HTERT RPE-1 (cell line): ENCODE measurements around the gene RNU6-1.

Experiments used
- in situ Hi-C: fragments of 300-500 bp; cut with MboI; formaldehyde crosslinking; loops from 4 replicates; pipeline ENCODE4 v1.14.3; 2020; ENCODE audit warnings: low sequenced_read_pairs

The RNU6-1 gene

DNA sequence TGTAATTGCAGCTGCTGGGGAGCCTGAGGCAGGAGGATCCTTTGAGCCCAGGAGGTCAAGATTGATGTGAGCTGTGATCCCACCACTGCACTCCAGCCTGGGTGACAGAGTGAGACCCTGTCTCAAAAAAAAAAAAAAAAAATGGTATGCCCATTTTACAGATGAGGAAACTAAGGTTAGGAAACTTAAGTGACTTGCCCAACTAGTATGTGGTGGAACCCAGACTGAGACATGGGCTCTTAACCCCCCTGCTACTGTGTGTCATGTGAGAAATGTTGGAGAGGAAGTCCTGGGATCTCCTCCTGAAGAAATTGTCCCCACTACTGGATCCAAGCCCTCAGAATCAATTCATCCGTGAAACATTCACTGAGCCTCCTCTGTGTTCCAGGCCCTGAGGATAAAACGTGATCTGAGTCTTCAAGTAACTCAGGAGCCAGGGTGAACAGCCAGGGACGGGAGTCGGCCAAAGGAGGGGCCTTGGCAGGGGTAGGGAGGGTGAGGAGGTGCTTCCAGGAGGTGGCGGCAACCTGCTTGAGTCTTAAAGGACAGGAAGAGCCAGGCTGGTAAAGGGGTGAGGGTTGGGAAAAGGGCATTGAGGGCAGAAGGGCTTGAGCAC is 19.6 kb upstream of the RNU6-1 start:
- in situ Hi-C loops, result no loop called here

DNA sequence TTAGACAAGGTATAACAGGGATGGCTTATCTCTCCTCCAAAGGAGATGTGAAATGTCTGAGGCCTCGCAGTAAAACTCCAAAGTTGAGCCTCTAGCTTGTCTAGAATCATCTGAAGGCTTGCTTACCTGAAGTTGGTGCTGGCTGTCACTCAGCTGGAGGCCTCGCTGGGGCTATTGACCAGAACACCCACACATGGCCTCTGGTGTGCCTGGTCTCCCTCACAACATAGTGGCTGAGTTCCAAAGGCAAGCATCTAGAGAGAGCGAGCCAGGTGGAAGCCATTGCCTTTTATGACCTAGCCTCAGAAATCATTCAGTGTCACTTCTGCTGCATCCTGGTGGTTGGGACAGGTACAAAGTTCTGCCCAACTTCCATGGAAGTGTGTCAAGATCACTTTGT is 17.4 kb upstream of the RNU6-1 start:
- in situ Hi-C loops, result no loop called here

- in situ Hi-C loops, result no loop called here
Measured at GRCh38 chr15:67855842-67856241, 16.0 kb upstream of the RNU6-1 start.

DNA sequence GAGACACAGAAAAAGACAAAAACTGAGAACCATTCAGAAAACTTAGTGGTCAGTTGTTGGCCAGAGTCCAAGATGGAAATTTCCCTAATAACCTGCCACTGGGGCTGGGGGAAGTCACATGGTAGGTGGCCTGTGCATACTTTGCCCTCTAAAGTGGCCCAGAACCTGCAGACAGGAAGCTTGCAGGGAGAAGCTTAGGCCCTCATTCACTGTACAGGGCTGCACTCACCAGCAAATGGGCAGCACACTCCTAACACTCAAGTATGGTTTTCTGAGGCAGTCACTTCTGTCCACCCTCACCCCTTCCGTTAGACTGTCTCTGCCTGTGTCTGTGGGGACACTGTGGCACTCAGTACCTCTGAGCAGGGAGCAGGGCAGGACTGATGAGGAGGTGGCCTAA is 14.5 kb upstream of the RNU6-1 start:
- in situ Hi-C loops, result no loop called here

DNA sequence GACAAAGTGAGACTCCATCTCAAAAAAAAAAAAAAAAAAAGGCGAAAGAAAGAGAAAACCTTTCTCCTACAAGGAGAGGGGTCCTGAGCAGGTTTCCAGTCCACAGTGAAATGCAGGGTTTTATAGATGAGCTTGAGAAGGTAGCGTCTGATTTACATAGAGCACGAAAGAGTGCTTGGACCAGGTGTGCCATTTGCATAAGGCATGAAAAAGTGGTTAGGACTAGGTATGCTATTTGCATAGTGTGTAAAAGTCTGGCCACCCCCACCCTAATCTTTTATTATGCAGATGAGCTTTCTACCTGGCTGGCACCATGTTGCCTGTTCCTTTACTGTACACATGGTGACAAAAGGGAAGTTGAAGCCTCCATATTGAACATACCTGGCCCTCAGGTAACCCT is 13.6 kb upstream of the RNU6-1 start:
- in situ Hi-C loops, result no loop called here

DNA sequence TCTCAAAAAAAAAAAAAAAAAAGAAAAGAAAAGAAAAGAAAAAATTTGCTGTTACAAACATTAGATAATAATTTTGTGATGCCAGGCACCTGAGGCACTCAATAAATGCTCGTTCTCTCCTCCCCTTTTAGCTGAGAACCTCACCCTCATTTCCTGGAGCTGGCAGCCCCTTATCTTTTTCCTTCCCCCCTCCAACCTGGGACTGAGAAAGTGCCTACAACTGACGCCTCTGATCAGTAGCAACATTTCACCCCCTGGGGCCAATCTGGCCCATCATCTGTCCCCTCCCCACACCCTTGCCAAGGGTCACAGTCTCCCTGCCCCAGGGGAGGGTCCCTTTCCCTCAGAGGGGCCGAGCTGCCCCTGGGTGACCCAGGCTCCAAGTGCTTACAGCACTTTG is 12.6 kb upstream of the RNU6-1 start:
- in situ Hi-C loops, result no loop called here

- in situ Hi-C loops, result no loop called here
Measured at GRCh38 chr15:67850994-67851571, 11.2 kb upstream of the RNU6-1 start.

DNA sequence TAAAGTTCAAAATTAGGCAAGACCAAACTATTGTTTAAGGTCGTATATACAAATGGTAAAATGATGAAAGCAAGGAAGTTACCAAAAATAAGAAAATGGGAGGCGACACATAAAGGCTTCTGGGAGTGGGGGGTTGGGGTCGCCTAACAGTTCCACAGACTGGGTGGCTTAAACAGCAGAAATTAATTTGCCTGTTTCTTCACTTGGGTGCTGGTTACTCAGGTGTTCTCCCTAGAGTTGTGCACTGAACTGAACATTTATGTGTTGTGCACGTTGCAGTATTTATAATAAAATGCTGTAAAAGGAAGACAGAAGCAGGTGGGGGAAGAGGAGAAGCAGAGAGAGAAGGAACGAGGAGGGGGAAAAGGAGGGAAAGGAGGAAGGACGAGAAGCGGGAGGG is 10.5 kb upstream of the RNU6-1 start:
- in situ Hi-C loops, result no loop called here

DNA sequence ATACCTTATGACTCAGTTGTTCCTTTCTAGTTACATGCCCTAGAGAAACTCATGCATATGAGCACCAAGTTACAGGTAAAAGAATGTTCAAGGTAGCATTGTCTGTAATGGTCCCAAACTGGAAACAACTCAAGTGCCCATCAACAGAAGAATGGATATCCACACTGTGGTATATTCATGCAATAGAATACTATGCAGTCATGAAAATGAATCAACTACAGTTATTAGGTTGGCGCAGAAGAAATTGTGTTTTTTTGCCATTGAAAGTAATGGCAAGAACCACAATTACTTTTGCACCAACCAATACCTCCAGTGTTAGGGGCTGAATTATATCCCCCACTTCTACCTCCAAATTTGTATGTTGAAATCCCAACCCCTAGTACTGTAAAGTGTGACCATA is 9.7 kb upstream of the RNU6-1 start:
- in situ Hi-C loops, result no loop called here

DNA sequence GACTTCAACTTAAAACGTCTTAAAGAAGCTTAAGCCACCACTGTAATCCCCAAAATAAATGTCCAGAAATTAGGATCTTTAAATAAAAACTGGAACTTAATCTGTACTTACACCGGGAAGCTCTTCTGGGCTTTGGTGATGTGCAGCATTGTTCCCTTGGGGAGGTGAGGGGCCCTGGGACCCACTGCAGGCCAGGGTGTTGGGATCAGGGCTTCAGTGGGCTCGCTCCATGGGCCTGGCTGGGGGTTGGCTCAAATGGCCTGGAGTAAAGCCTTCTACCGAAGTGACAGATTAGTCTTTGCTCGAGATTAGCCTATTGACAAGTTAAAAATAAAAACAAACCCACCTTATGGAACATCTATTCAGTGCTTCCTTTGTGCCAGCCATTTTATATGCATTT is 6.1 kb upstream of the RNU6-1 start:
- in situ Hi-C loops, result no loop called here

DNA sequence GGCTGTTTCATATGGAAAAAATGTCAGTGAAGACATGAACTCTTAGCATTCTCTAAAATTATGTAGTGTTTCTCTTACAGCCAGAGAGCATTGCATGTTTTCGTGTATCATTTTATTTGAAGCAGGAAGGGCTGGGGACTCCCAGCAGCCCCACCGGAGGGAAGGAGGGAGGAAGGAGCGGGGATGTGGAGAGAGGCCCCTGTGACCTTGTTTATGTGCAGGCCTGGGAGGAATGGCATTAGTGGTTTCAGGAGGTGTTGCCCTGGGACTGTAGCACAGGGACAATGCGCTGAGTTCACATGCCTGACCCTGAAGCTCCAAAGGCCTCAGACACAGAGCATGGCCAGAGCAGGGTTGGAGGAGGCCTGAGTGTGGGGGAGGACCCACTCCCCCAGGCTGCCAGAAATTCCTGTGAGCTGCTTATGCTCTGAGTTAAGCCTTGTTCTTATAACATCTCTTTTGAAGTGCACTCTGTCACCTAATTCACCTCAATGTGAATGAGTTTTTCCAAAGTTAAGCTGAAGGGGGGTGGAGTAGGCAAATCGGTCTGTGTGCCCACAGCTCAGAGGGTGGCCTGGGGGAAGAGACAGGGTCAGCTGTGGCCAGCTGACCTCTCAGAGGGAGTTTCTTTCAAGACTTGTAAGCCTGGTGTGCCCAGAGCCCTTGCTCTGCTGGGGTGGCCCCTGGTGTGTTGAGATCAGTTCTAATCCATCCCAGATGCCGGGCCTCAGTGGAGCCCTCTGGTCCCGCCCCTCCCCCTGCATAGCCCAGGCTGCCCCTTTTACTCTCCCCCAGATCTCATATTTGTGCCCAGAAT is 3.9 kb upstream of the RNU6-1 start:
- in situ Hi-C loops, result no loop called here

DNA sequence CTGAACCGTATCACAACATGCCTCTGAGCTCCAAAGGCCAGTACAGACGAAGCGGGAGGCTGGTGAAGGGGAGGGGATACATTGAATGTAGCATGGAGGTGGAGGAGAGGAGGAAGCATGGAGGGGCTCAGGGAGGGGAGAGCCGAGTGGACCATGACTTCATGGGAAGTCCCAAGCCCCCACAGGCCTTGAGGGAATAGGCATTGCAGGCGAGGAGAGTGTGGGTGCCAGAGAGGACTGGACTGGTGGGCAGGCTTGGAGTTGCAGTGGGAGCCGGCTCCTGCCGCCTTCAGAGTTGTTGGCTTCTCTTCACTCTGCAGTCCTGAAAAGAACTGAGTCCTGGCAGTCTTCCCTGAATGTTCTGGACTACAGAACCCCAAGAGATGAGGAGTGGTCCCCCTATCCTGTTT is 3.3 kb upstream of the RNU6-1 start:
- in situ Hi-C loops, result no loop called here

DNA sequence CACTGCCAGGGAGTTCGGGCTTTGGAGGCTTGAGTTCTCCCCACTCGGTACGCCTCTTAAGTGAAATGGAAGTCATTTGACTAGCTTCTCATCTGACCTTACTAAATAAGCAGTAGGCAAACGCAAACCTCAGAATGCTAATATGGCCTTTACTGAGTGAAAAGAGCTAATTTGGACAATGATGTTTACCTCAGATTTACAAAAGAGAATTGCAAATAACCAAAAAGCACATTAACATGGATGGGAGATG is 1.6 kb upstream of the RNU6-1 start:
- in situ Hi-C loops, result no loop called here

DNA sequence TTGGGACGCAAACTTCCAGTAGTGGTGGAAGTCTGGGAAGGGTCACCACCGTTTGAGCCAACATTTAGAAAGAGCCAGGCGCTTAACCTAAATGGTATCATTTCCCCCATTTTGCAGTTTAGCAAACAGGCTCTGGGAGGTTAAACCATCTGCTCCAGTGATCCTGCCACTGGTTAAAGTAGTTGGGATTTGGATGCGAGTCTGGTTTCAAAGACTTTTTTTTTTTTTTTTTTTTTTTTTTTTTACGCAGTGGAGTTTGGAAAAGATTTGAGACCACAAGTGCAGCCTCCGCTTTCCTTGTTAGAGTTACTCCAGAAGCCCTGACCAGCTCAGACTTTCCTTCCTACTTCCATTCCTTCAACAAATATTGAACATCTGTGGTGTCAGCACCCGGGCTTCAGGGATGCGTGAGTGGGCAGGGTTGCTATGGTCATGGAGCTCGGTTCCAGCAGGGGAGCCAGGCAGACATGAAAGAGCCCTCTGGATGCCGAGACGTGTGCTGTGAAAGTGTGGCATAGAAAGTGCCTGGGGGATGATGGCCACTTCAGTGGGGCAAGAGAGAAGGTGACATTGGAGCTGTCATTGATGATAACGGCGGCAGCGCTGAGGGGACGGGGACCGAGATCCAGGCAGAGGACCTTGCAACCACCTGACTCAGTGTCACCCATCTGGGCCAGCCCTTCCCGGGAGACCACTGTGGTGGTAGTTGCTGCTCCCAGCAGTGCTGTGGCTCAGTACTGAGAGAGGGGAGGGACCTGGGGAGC is 1.1 kb upstream of the RNU6-1 start:
- in situ Hi-C loops, result no loop called here

DNA sequence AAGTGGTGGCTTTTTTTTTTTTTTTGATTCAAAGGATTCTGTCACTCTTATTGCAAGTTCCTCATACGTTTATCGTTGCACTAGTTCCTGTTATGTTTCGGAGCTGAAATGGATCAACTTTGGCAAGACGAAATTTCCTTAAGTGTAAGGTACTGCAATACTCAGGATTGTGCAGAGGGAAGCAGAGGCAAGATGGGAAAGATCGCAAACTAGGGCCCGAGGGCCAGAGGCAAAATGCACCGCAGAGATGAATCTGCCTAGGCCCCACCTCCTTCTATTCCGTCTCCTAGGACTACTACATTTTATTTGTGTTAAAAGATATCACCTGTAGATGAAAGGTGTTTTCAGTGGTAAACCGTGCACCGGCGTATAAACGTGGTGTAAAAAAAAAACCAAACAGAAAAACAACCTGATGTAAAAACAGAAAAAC is 331 bp downstream of the RNU6-1 start:
- in situ Hi-C loops, result no loop called here

GRCh38 chr15:67838789-67839332 is 984 bp downstream of the RNU6-1 start:
- in situ Hi-C loops, result no loop called here

- in situ Hi-C loops, result no loop called here
Measured at GRCh38 chr15:67836955-67837354, 2.9 kb downstream of the RNU6-1 start.

DNA sequence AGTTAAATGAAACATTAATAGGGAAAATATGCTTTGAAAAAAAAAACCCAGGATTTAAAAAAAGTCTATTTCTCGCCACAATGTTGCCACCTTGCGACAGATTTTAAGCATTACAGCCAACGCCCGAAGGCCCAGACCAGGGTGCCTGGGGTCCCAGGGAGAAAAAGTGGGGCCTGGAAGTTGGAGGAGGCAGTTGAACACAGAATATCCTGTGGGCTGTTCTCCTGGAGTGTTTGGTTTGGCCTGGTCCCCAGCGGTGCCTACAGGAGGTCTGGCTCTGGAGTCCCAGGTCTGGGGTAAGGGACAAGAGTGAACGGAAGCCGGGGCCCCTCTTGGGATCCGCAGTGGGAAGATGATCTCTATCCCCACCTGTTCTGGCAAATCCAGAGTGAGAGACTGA is 3.4 kb downstream of the RNU6-1 start:
- in situ Hi-C loops, result no loop called here

DNA sequence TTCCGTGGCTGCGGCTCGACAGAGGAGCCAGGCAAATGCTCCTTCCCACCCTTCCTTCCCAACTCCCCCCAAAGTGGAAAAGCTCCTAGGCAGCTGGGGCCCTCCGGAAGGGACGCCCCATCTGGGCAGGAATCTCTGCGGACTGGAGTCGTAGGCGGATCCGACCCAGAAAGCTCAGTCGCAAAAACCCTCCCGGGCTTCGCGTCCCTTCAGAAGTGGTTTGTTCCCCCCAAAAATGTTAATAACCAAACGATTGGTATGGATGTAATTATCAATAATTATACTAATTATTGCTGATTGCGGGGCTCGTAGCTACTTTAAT is 3.8 kb downstream of the RNU6-1 start:
- in situ Hi-C loops, result no loop called here

DNA sequence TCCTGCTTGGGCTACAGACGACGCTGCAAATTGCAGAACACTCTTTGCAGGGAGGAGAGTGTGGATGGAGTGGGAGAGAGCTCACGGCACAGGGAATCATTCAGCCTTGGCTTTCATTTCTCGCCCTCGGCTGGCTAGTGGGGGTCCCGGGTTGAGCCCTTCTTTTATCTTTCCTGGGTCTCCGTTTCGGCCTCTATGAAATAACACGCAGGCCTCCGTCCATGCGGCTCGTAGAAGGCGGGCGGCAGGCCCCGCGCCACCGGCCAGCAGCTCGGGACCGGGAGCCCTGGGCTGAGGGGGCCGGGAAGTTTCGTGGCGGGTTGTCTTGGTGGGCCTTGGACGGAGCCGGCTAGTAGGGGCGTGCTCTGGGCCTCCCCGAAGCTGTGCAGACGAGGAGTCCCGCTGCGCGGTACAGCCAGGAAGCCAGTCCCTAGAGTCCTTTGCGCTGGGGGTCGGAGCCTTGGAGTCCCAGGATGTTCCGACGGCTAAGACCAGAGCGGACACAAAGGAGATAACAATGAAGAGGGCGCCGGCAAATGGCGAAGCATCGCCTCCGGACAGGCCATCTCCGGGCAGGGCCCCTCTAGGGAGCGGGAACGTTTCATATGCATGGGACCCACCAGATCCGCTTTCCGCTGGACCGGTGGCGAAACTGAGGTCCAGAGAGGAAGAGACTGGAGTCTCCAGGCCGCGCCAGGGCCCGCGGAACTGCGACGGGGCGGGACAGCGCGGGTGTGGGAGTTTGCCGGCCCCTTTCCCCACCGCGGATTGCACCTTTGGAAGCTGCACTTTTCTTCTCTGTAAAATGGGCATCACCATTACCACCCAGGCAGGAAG is 4.3 kb downstream of the RNU6-1 start:
- in situ Hi-C loops, result no loop called here
